Keratinocyte (primary cell): ENCODE data around the gene PACSIN2. TPM values are rescaled to one million over a fixed set of nuclear protein-coding genes. Genes with fewer than 3 reads are reported as not detected.

Experiments
- DNase-seq: peaks from one replicate; pipeline ENCODE4 v3.0.0-alpha.2; 2011; ENCODE audit warnings: low read depth, missing footprints, low spot score
- FAIRE-seq: peaks from 2 replicates; lab custom pipeline; 2011; peaks lifted over from hg19 to GRCh38; lab: Jason Lieb, UNC
- H2AFZ ChIP-seq: 2 replicates; pipeline ENCODE4 v1.6.0; 2012; ENCODE audit warnings: low read length, control low read depth, inconsistent platforms; ENCODE audit not compliant: control insufficient read depth
- H3K27ac ChIP-seq: 2 replicates; pipeline ENCODE4 v1.5.1; 2011; ENCODE audit warnings: low read length; ENCODE audit not compliant: control insufficient read depth, insufficient read depth
- H3K27me3 ChIP-seq: 3 replicates; pipeline ENCODE4 v1.6.0; 2011; ENCODE audit warnings: low read length; ENCODE audit not compliant: control insufficient read depth, insufficient read depth; ENCODE audit errors: extremely low read depth
- H3K36me3 ChIP-seq, 2 experiments: 2 replicates in 1 of 2; 3 replicates in 1 of 2; pipeline ENCODE4 v1.5.1; 2011; ENCODE audit warnings: low read length in 2 of 2, mild to moderate bottlenecking in 1 of 2; ENCODE audit not compliant: control insufficient read depth in 2 of 2, insufficient read depth in 2 of 2; ENCODE audit errors: extremely low read depth in 1 of 2
- H3K4me1 ChIP-seq: 3 replicates; pipeline ENCODE4 v1.5.1; 2011; ENCODE audit warnings: low read length; ENCODE audit not compliant: control insufficient read depth, insufficient read depth; ENCODE audit errors: extremely low read depth
- H3K4me2 ChIP-seq: 3 replicates; pipeline ENCODE4 v1.6.0; 2011; ENCODE audit warnings: low read depth, low read length; ENCODE audit not compliant: control insufficient read depth, insufficient read depth; ENCODE audit errors: extremely low read depth
- H3K4me3 ChIP-seq, 3 experiments: fragments of 200-600 bp in 1 of 3; sonication (generic) in 1 of 3; 2 replicates in 2 of 3; 3 replicates in 1 of 3; pipeline ENCODE4 v1.5.1; 2011 to 2016; ENCODE audit warnings: low read length in 3 of 3, mild to moderate bottlenecking in 3 of 3, control low read depth in 2 of 3, inconsistent platforms in 1 of 3, low read depth in 1 of 3, mixed read lengths in 1 of 3, mixed run types in 1 of 3, moderate library complexity in 1 of 3; ENCODE audit not compliant: control insufficient read depth in 2 of 3, insufficient read depth in 2 of 3; ENCODE audit errors: extremely low read depth in 1 of 3
- H3K79me2 ChIP-seq: 2 replicates; pipeline ENCODE4 v1.6.0; 2012; ENCODE audit warnings: low read length; ENCODE audit not compliant: control insufficient read depth, insufficient read depth
- H3K9ac ChIP-seq: 3 replicates; pipeline ENCODE4 v1.6.0; 2011; ENCODE audit warnings: low read length; ENCODE audit not compliant: control insufficient read depth, insufficient read depth; ENCODE audit errors: extremely low read depth
- H3K9me1 ChIP-seq: 3 replicates; pipeline ENCODE4 v1.6.0; 2011; ENCODE audit warnings: low read length; ENCODE audit not compliant: control insufficient read depth, insufficient read depth; ENCODE audit errors: extremely low read depth
- H3K9me3 ChIP-seq: 2 replicates; pipeline ENCODE4 v1.5.1; 2012; ENCODE audit warnings: low read depth, low read length; ENCODE audit not compliant: control insufficient read depth
- H4K20me1 ChIP-seq: 3 replicates; pipeline ENCODE4 v1.6.0; 2011; ENCODE audit warnings: low read length; ENCODE audit not compliant: control insufficient read depth, insufficient read depth; ENCODE audit errors: extremely low read depth
- EZH2 ChIP-seq: IDR thresholded peaks from one replicate; pipeline ENCODE4 v1.6.1; 2012; ENCODE audit warnings: inconsistent platforms, mild to moderate bottlenecking, low read length, moderate library complexity
- dilution Hi-C: fragments of 300-500 bp; cut with MboI; formaldehyde crosslinking; loops from one replicate; pipeline ENCODE4 v1.7.0; 2020; ENCODE audit warnings: low sequenced_read_pairs; ENCODE audit not compliant: extremely low pct_ligation_motif_present
- polyA plus RNA-seq, 5 experiments: library from polyadenylated mRNA; depleted of rRNA in 3 of 5; stranded (reverse) in 3 of 5; stranded (forward) in 1 of 5; unstranded in 1 of 5; fragments of >200 nt; gene quantifications; 1 replicate in 1 of 5; 2 replicates in 3 of 5; 3 replicates in 1 of 5; pipeline versions ENCODE4 v1.2.1 to v1.2.3, GENCODE V29; 2011 to 2012; ENCODE audit warnings: missing spikeins in 2 of 5, low read depth in 1 of 5, low replicate concordance in 1 of 5
- TF ChIP-seq, protein P1 (sequence below), 3 experiments: IDR thresholded peaks in 1 of 3; conservative IDR thresholded peaks in 1 of 3; optimal IDR thresholded peaks in 1 of 3; 2 replicates in 2 of 3; 3 replicates in 1 of 3; pipeline versions ENCODE3 to v1.5.1; 2011; ENCODE audit warnings: low read length in 3 of 3, mild to moderate bottlenecking in 3 of 3, moderate library complexity in 2 of 3, control low read depth in 1 of 3, inconsistent platforms in 1 of 3; ENCODE audit not compliant: insufficient read depth in 2 of 3; ENCODE audit errors: extremely low read depth in 1 of 3

PACSIN2 gene
- polyA plus RNA-seq, 1 donor (not counting 4 experiments of a cell fraction or from before 2014, with no cell fraction given) = 55.5 TPM

DNA sequence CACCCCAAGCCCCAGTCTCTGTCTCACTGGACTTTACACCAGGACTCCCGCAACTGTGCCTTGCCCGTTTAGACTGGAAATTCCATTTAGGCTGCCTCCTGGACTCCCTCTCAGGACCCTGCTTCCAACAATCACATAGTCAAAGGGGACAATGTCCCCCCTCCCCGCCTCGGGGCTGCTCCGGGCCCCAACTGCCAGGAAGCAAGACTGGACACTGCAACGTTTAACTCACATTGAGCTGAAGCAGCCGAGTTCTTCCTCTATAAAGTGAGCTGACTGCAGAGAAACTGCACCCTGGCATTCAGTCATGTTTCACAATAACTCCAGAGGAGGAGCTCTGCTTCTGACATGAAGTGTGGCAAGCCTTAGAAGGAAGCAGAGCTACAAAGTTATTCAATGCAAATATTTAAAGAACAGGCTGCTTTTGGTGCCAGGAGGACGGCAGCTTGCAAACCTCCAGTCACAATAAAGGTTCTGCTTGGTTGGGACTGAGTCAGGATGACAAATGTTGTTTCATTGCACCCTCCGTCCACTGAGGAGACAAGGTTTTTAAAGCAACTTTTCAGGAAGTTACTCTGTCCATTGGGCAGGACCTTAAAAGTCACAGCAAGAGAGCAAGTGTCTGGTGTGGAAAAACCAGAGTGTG lies 19.9 kb downstream of the PACSIN2 start:
- Histone ChIP-seq H2AFZ (no peak overlapping the region), H3K79me2 (peaks cover 82% of the 10 kb centered on the region), H3K36me3 (no peaks in the 10 kb centered on the region), H3K4me1 (peaks cover 66% of the 10 kb centered on the region), H4K20me1 (peaks cover 19% of the 10 kb centered on the region), H3K9ac (peak overlapping the region; percentile 42), H3K27ac (peak overlapping the region; percentile 65), H3K9me3 (no peaks in the 10 kb centered on the region), H3K4me3 (peak overlapping the region in 1 of 3 experiments; percentile 36), H3K9me1 (peaks cover 13% of the 10 kb centered on the region), H3K27me3 (no peaks in the 10 kb centered on the region), H3K4me2 (peak overlapping the region; percentile 55)
- FAIRE-seq (peak; percentile 95), DNase-seq (no peak)
- dilution Hi-C loops = no loop called here
- no peak for TF ChIP-seq EZH2
- TF ChIP-seq, protein P1, sequence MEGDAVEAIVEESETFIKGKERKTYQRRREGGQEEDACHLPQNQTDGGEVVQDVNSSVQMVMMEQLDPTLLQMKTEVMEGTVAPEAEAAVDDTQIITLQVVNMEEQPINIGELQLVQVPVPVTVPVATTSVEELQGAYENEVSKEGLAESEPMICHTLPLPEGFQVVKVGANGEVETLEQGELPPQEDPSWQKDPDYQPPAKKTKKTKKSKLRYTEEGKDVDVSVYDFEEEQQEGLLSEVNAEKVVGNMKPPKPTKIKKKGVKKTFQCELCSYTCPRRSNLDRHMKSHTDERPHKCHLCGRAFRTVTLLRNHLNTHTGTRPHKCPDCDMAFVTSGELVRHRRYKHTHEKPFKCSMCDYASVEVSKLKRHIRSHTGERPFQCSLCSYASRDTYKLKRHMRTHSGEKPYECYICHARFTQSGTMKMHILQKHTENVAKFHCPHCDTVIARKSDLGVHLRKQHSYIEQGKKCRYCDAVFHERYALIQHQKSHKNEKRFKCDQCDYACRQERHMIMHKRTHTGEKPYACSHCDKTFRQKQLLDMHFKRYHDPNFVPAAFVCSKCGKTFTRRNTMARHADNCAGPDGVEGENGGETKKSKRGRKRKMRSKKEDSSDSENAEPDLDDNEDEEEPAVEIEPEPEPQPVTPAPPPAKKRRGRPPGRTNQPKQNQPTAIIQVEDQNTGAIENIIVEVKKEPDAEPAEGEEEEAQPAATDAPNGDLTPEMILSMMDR (optimal IDR thresholded peaks at IDR 0.05 in 1 of 3, IDR thresholded peaks at IDR 0.05 in 1 of 3, conservative IDR thresholded peaks at IDR 0.05 in 1 of 3; ENCODE audit: extremely low read depth in 1 of 3, insufficient read depth in 2 of 3, low read length in 3 of 3) = no peak

DNA sequence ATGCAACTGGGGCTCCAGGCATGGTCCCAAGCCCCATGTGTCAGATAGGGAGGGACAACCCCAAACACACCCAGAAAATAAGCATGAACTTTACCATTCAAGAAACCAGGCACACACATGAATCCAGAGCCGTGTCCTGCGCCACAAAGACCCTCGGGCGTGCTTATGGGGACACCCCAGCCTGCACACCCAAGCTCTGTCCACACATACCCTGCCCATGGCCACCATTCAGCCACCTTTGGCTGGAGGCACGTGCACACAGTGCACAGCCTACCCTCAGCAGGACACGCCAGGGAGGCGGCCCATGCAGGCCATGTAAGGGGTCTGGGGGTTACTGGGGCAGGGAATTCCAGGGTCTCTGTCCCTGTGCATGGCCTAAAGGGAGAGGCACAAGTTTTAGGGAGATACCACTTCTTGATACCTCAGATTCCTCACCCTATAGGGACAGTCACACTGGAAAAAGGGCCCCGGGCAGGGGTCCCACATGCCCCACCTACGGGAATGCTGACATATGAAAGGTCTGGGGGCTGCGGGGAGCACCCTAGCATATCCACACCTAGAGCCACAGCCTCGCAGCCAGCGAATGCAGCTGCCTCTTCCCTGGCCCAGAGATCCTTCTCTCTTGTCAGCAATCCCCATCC lies 20.6 kb downstream of the PACSIN2 start:
- Histone ChIP-seq H3K36me3 (no peaks in the 10 kb centered on the region), H3K79me2 (peaks cover 75% of the 10 kb centered on the region), H3K27ac (peak overlapping the region; percentile 65), H4K20me1 (peaks cover 15% of the 10 kb centered on the region), H3K27me3 (no peaks in the 10 kb centered on the region), H3K9me1 (peaks cover 13% of the 10 kb centered on the region), H2AFZ (no peak overlapping the region), H3K9me3 (no peaks in the 10 kb centered on the region), H3K4me1 (peaks cover 62% of the 10 kb centered on the region), H3K9ac (peak overlapping the region; percentile 42), H3K4me3 (peak overlapping the region in 1 of 3 experiments; percentile 36), H3K4me2 (no peak overlapping the region)
- TF ChIP-seq, protein P1 (optimal IDR thresholded peaks at IDR 0.05 in 1 of 3, IDR thresholded peaks at IDR 0.05 in 1 of 3, conservative IDR thresholded peaks at IDR 0.05 in 1 of 3; ENCODE audit: extremely low read depth in 1 of 3, insufficient read depth in 2 of 3, low read length in 3 of 3) = no peak
- TF ChIP-seq EZH2 = no peak
- dilution Hi-C loops = no loop called here
- FAIRE-seq (no peak), DNase-seq (no peak)
